A673 (cell line): ENCODE measurements around the gene PKDREJ.

Experiments used
- CTCF ChIP-seq: fragments of 300-800, 200-600 bp; sonication (generic); conservative IDR thresholded peaks from 2 replicates; pipeline ENCODE4 v1.5.1; 2017; ENCODE audit warnings: low read depth, mild to moderate bottlenecking, antibody characterized with exemption, low read length, moderate library complexity, mixed read lengths
- EZH2 ChIP-seq: fragments of 200-600 bp; sonication (generic); IDR thresholded peaks from 2 replicates; pipeline ENCODE4 v1.6.1; 2017; ENCODE audit warnings: borderline replicate concordance, low read depth, mild to moderate bottlenecking, mixed read lengths, antibody characterized with exemption, low read length; ENCODE audit not compliant: poor library complexity, severe bottlenecking

- TF ChIP-seq EZH2 (no peak), CTCF (no peak)
These were observed 46.5 kb upstream of the PKDREJ start for GRCh38 chr22:46309526-46310085.
